GM18873 (cell line): ENCODE results near the gene SPIC.
"Not testable (repeated sequence)": the region's sequence is repeated elsewhere in the genome, so short reads cannot be mapped to it uniquely, and the experiment has no call there.

Experiments
- ATAC-seq: cut with Tn5 transposase; IDR thresholded peaks from one replicate; pipeline ENCODE4 v1.9.1; 2021; ENCODE audit warnings: mild to moderate bottlenecking, moderate library complexity, moderate number of reproducible peaks; ENCODE audit not compliant: unreplicated experiment, low FRiP score

The SPIC gene

DNA sequence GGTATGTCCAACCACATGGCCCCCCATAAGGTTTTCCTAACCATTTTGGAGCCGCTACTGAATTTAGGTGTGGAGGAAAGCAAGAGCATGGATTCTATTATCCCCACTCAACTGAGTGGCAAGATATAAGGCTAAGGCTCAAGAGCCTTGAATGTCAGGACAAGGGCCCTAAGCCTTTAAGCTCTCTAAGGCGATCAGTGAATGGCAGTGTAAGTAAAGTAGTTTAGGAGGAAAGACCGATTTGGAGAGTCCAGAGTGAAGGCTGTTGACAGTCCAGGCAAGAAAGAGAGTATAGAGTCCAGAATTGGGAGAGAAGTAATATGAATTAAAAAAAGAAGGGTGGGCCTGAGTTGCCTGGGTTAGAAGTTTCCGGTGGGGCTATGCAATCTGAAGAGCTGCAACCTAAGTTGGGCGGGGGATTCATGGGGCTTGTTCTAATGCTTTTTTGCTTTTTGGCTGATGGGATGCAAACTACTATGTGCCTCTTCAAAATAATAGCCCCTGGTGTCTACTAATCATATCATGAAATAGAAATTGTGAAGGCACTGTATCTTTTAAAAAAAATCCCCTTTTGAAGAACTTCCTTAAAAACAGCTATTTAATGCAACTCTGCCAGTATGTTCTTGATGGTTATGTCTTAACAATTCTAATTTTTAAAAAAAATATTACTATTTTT is at the start of gene SPIC:
TSS of gene SPIC (plus strand) at position 626 of the 676 bp plus-strand sequence. CDS start 1,569 bp downstream, outside the sequence.
- ATAC-seq = no peak

DNA sequence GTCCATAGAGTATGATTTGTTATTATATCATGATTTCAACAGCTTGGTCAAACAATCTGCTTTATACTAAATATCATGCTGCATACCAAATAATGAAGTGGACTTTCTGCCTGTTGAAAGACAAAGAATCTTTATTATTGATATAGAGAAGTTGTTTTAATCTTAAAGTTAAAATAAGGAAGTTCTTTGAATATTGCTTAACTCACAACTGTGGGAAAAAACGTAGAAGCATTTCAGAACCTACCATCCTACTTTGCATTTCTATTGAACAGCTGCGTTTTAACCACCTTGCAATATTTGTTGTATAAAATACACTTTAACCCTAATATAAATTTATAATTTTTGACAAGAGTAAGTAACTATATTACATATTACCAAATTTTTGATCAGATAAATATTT is 44.7 kb upstream of the SPIC start:
- no peak for ATAC-seq

DNA sequence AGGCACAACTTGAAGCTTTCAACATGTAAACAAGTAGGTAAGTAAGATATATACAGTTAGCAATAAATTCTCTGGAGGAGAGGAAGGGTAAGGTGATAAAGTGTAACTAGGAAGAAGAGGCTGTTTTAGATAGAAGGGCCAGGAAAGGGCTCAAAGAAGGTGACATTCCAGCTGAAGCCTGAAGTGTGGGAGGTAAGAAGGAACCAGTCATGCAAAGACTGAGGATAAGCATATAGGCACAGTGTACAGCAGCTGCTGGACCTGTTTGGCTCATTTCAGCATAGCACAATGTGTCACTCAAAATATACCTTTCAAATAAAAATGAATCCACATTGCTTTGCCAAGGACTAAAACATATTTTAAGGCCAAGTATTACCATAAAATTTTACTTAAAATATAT is 39.0 kb upstream of the SPIC start:
- ATAC-seq = no peak

DNA sequence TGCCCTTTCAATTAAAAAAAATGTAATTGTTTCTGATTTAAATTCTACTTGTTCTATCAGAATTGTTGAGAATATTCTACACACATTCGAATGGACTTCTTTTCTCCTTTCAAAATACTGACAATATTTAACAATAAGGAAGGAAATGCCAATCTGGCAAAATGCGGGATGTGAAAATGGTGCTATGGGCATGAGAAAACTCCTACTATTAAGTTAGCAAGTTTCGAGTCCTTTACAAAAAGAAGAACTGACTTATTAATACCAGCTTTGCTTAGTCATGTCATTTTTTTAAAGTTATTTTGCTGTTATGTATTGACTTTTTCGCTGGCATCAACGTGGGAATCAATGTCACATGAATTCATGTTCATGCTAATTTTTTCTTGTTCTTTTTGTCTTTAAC is 35.9 kb upstream of the SPIC start:
- no peak for ATAC-seq

DNA sequence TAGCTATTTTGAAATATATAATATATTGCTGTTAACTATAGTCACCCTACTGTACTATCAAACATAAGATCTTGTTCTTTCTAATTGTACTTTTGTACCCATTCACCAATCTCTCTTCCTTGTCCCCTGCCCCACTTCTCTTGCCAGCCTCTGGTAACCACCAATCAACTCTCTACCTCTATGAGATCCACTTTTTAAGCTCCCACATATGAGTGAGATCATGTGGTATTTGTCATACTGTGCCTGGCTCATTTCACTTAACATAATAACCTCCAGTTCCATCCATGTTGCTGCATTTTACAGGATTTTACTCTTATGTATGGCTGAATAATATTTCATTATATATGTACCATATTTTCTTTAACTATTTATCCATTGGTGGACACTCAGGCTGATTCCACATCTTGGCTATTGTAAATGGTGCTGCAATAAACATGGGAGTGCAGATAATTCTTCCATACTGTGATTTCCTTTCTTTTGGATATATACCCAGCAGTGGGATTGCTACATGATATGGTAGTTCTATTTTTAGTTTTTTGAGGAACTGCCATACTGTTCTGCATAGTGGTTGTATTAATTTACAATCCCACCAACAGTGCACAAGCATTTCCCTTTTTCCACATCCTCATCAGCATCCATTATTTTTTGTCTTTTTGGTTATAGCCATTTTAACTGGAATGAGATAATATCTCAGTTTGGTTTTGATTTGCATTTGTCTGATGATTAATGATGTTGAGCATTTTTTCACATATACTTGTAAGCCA is 33.5 kb upstream of the SPIC start:
- no peak for ATAC-seq

DNA sequence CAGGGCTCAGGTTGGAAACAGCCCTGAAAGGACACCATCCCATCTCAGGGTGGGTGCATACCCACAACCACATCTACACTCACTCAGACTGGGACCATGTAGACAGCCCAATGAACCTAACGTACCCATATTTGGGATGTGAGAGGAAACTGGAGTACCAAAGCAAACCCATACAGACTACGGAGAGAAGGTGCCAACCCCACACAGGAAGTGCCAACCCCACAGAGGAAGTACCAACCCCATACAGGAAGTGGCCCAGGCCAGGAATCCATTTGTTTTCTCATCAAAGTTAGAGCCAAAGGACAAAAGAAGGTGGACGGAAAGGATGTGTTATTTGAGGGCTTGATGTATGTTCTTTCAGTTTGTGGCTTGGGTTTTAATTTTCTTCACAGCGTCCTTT is 19.5 kb upstream of the SPIC start:
- ATAC-seq = no peak

DNA sequence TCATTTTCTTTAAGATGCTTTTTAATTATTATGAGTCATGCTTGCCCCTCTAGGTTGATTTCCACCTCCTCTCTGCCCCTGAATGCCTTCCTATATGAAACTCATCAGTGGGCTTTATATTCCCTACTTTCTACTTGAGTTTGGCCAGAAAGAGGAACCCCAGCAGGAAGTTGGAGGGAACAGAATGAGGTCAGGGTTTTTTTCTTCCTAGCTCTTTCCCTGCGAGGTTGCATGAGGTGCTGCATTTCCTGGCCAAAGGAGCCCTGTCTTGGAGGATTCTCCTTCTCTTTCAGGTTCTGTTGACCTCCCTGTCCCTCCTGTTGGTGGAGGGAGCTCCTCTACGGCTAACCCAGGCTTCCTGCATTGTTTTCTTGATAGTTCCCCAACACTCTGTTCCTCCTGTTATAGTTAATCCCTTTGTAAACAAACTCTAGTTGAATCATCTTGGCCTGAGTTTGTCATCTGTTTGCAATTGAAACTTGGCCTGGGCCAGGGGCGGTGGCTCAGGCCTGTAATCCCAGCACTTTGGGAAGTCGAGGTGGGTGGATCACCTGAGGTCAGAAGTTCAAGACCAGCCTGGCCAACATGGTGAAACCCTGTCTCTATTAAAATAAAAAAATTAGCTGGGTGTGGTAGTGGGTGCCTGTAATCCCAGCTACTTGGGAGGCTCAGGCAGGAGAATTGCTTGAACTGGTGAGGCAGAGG is 15.3 kb upstream of the SPIC start:
- ATAC-seq = no peak

DNA sequence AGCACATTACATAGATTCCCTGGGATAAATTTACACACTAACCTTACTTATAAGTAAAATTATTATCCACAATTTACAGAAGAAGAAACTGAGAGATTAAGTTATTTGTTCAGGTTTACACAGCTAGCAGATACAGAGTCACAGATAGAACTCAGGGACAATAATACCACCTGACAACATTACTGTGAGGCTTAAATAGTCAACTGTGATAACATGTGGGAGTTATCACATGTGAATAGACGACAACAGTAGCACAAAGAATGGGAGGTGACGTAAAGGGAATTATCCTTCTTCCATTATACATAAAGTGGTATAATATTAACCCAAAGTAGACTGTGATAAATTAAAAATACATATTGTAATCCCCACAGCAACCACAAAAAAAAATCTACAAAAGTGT is 6.2 kb upstream of the SPIC start:
- no peak for ATAC-seq

DNA sequence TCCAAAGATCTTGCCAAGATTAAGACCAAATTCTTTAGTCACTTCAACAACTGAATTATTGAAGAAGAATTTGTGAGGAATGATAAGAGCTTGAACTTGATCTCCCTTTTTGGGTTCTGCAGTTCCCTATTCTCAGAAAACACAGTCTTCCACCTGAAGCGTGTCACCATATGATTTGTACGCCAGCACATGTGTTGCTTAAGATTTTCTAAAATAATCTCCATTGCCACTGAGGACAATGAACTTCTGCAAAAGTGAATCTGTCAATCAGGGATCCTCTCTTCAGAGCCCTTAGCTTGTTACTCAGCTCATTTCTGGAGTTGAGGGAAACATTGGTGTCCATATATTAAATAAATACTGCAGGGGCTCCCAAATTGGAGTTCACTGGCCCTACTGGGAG is 4.2 kb upstream of the SPIC start:
- ATAC-seq = no peak

DNA sequence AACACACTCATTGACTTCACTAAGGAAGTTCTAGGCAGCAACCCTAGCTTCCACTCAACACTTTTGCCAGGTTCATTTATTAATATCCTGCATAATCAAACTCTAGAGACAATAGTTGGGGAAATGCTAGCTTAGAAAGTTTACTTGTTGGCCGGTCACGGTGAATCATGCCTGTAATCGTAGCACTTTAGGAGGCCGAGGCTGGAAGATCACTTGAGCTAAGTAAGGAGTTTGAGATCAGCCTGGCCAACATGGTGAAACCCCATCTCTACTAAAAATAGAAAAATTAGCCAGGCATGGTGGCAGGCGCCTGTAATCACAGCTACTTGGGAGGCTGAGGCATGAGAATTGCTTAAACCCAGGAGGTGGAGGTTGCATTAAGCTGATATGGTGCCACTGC is 3.3 kb upstream of the SPIC start:
- not testable (repeated sequence) for ATAC-seq

DNA sequence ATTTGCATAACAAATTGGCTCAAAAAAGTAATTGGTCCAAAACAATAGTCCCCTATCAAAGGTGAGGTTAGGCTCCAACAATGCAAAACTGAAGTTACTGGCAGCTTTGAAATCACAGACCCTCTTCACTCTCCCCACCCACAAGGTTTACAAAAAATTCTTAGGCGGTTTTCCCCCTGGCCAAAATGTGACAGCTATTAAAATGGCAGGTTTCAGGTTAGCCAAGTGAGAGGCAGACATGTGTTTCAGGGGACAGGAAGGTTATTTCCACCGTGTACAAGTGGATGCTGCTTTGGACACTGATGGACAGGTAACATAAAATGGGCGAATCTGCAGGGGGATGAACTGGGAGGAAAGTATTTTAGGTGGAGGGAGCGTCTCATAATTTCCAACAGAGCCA is 888 bp upstream of the SPIC start:
- no peak for ATAC-seq

DNA sequence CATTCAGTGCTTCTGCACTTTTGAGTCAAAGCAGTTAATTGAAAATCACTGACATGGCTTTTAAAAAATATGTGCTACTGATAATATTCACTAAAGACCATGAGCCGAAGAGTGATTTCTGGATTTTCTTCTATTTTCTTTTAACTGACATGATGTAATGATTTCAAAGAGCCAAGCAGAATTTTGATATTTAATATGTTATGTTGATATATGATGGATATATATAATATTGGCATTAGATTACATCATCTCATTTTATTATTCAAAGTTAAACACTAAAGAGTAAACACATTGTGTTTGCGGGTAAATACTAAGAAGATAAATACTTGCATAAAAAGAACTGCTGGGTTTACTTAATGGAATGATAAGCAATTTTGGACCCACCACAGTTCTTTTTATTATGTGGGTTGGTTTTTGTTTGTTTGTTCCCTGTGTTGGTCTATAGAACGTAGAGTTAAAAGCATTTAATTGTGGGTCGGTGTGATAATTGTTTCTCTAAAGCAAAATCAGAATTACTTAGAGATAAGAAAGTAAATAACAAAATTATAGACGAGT is 692 bp downstream of the SPIC start:
- no peak for ATAC-seq

DNA sequence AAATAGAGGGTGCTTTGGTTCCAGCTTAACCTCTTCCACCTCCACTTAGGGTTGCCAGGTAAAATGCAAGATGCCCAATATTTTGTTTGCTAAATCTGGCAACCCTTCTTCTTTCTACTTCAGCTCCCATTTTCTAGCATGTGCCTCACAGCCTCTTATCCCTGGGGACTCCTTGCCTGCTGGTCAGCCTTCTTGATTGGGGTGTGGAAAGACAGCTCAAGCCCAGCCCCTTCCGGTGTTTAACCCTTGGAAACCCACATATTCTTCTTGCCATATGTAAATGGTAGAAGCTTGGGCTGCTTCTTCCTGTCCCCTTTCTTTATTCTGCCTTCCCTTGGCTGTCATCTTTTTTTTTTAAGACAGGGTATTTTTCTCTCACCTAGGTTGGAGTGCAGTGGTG is 5.7 kb downstream of the SPIC start:
- no peak for ATAC-seq

DNA sequence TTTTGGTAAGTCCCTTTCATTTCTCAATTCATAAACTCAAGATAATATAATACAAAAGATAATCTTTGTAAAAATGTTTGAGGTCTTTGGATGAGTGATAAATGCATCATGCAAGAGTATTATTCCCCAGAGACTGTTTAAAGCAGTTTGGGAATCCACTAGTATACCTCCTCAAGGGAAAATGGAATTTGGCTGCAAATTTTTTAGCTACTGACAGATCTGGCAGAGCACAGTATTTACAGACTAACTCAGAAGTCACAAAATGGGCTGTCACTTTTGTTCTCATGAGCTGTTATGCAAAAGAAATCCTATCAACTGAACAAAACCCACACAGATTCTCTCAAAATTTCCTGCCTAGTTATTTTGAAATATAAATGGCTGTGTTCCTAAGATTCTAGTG is 9.9 kb downstream of the SPIC start:
- ATAC-seq = no peak

DNA sequence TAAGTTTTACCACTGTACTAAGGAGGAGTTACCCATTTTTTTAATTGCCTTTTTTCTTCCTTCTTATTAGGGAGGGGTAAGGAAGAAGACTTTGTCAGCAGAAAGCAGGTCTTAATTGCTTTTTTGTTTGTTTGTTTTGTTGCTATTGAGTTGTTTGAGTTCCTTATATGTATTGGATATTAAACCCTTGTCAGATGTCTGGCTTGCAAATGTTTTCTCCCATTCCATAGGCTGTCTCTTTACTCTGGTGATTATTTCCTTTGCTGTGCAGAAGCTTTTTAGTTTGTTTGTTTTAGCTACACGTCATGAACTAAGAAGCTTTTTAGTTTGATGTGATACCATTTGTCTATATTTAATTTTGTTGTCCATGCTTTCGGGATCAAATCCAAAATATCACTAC is 13.3 kb downstream of the SPIC start:
- ATAC-seq = no peak

DNA sequence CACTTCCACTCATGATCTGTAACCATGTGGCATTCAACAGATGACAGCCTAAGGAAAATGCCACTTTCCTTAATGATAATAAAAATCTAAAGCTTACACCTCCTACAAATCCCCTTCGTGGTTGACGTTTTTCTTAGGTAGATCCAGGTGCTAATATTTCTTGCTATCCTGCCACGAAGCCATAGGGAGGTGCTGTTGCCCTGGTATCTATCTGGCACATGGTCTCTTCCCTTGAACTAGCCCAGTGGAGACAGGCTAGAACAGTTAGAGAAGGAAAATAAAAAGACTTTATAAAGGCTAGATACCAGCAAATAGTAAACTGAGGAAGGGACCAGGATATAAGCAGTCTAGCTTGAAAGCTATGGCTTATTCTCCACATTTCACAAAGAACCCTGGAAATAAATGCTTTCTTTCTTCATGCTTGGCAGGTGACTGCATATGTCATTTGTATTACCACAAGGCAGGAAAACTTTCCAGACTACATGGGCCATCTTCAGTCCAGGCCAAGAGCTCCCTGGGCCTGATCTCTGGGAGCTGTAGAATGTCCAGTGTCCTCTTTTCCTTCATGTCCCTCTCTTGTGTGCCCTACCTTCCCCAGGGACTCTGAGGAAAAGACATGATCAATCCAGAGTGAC is 15.3 kb downstream of the SPIC start:
- ATAC-seq = no peak

DNA sequence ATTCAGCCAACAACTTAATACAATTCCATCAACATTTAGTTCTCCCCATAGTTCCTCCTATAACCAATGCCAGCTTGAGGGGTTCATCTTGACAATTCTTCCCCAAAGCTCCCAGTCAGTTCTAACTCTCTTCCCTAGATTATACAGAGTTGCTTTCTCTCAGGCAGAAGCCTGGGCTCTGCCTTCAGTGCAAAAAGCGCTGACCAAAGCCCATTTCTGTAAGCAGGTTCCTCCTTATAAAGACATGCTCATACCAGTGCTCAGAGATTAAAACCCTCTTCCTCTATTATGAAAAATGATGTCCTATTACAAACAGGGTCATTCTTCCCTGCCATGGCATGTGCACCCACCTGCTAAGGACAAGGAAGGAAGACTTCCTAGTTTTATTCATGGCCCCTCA is 16.2 kb downstream of the SPIC start:
- ATAC-seq = no peak

DNA sequence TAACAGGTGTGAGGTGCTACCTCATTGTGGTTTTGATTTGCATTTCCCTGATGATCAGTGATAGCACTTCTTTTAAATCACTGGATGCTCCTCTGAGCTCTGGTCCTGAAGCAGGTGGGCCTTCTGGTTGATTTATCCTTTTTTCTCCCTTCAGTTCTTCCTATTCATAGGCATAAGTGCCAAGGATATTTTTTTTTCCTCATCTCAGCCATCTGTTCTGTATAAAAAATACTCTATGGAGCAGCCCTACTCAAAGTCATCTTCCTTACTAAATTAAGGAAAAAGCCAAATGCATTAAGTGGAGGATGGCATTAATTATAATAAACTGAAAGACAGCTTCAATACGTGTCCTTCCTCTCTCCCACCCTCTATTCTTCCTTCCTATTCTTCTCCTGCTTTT is 18.4 kb downstream of the SPIC start:
- ATAC-seq = no peak

DNA sequence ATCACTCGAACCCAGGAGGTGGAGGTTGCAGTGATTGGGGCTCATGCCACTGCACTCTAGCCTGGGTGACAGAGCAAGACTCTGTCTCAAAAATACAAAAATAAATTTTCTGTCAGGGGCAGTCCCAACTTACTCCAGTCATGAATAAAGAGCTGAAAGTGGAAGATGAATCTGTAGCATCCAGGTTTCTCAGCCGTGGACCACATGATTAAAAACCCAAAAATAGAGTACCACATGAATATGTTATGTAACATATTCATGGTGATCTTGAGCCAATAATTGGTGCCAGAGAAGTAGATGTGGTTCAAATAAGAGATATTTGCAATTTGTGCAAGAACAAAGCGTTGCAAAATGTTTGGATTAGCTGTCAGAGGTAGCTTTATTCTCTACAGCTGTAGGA is 23.1 kb downstream of the SPIC start:
- ATAC-seq = no peak

DNA sequence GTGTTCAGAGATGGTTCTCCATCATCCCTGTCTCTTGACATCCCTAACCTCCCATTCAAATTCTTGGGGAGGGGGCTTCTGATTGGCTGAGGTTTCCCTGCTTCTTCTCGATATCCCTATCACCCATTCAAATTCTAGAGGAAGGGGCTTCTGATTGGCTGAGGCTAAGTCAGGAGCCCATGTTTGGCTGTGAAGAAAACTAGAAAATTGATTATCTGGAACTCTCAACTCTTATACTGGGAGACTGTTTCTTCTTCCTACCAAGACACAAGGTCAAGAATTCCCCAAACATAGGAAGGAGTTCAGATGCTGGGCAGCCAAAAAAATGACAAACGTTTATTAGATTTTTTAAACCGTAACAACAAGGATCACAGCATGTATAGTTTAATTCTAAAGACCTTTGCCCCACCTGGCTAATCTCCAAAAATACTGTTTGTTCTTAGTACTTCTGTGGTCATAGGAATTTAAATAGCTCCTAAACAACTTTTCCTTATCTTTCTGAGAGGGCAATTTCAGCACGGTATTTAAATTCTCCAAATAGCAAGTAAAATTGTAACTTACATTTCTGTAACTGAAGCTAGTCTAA is 26.4 kb downstream of the SPIC start:
- ATAC-seq = no peak

DNA sequence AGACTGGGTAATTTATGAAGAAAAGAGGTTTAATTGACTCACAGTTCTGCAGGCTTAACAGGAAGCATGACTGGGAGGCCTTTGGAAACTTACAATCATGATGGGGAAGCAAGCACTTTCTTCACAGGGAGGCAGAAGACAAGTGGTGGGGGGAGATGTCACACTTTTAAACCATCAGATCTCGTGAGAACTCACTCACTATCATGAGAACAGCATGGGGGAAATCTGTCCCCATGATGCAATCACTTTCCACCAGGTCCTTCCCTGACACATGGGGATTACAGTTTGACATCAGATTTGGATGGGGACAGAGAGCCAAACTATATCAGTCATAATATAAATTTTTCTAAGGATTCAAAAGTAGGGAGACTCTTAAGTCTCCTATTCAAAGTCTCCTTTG is 46.0 kb downstream of the SPIC start:
- ATAC-seq = no peak
